ENCODE results near the gene ALLC. TPM values are rescaled to one million over a fixed set of nuclear protein-coding genes. Genes with fewer than 3 reads are reported as not detected.

ALLC gene
- total RNA-seq, 2 donors from 2014 or later, result not detected

GRCh38 chr2:3654531-3655225 lies 3.3 kb upstream of the ALLC start:
- Histone ChIP-seq H3K27me3 (ENCODE audit: control insufficient read depth, insufficient read depth, low read length, poor library complexity, severe bottlenecking) (peaks cover 8% of the 10 kb centered on the region), H3K36me3 (ENCODE audit: control insufficient read depth, insufficient read depth, low read length) (no peaks in the 10 kb centered on the region), H3K9me3 (ENCODE audit: control insufficient read depth, low read length) (no peaks in the 10 kb centered on the region), H3K27ac (ENCODE audit: low read depth, low read length) (no peak overlapping the region), H3K9ac (ENCODE audit: extremely low read depth, low read length, poor library complexity, severe bottlenecking) (no peak overlapping the region), H3K4me1 (ENCODE audit: control insufficient read depth, insufficient read depth, low read length) (peaks cover 14% of the 10 kb centered on the region), H3K4me3 (ENCODE audit: low read length) (no peak overlapping the region)
- H3K4me1 Mint-ChIP-seq, result peaks cover 26% of the 10 kb centered on the region
- no peak overlapping the region for H3K4me3 Mint-ChIP-seq
- no peak for TF ChIP-seq CTCF (conservative IDR thresholded peaks at IDR 0.05)
- no peak for DNase-seq
- H3K9me3 Mint-ChIP-seq, result no peaks in the 10 kb centered on the region
- no peak overlapping the region for H3K27ac Mint-ChIP-seq
- H3K36me3 Mint-ChIP-seq (ENCODE audit: low read depth), result no peaks in the 10 kb centered on the region
- peaks cover 27% of the 10 kb centered on the region for H3K27me3 Mint-ChIP-seq (ENCODE audit: insufficient read depth)
- 86 to 90% methylated on average over 18 to 21 of the region's 21 CpGs for WGBS, 2 experiments (ENCODE audit: insufficient coverage in 1 of 2, insufficient read length in 1 of 2)

- Histone ChIP-seq H3K4me3 (ENCODE audit: low read length) (no peak overlapping the region), H3K9ac (ENCODE audit: extremely low read depth, low read length, poor library complexity, severe bottlenecking) (no peak overlapping the region), H3K27me3 (ENCODE audit: control insufficient read depth, insufficient read depth, low read length, poor library complexity, severe bottlenecking) (peaks cover 8% of the 10 kb centered on the region), H3K4me1 (ENCODE audit: control insufficient read depth, insufficient read depth, low read length) (peaks cover 14% of the 10 kb centered on the region), H3K36me3 (ENCODE audit: control insufficient read depth, insufficient read depth, low read length) (no peaks in the 10 kb centered on the region), H3K27ac (ENCODE audit: low read depth, low read length) (no peak overlapping the region), H3K9me3 (ENCODE audit: control insufficient read depth, low read length) (no peaks in the 10 kb centered on the region)
- 90 to 91% methylated on average over 14 to 28 of the region's 28 CpGs for WGBS, 2 experiments (ENCODE audit: insufficient coverage in 1 of 2, insufficient read length in 1 of 2)
- no peak for TF ChIP-seq CTCF (conservative IDR thresholded peaks at IDR 0.05)
- no peak overlapping the region for H3K27ac Mint-ChIP-seq
- no peaks in the 10 kb centered on the region for H3K36me3 Mint-ChIP-seq (ENCODE audit: low read depth)
- H3K4me1 Mint-ChIP-seq, result peaks cover 22% of the 10 kb centered on the region
- peaks cover 24% of the 10 kb centered on the region for H3K27me3 Mint-ChIP-seq (ENCODE audit: insufficient read depth)
- DNase-seq, result no peak
- no peak overlapping the region for H3K4me3 Mint-ChIP-seq
- no peaks in the 10 kb centered on the region for H3K9me3 Mint-ChIP-seq
Observed at GRCh38 chr2:3655871-3656761, 1.9 kb upstream of the ALLC start.

- Histone ChIP-seq H3K9me3 (ENCODE audit: control insufficient read depth, low read length) (no peaks in the 10 kb centered on the region), H3K4me1 (ENCODE audit: control insufficient read depth, insufficient read depth, low read length) (peaks cover 11% of the 10 kb centered on the region), H3K27ac (ENCODE audit: low read depth, low read length) (peak overlapping the region; percentile 73), H3K27me3 (ENCODE audit: control insufficient read depth, insufficient read depth, low read length, poor library complexity, severe bottlenecking) (peaks cover under 1% of the 10 kb centered on the region), H3K4me3 (ENCODE audit: low read length) (no peak overlapping the region), H3K9ac (ENCODE audit: extremely low read depth, low read length, poor library complexity, severe bottlenecking) (no peak overlapping the region), H3K36me3 (ENCODE audit: control insufficient read depth, insufficient read depth, low read length) (no peaks in the 10 kb centered on the region)
- no peak for TF ChIP-seq CTCF (conservative IDR thresholded peaks at IDR 0.05)
- peaks cover 16% of the 10 kb centered on the region for H3K27me3 Mint-ChIP-seq (ENCODE audit: insufficient read depth)
- no peaks in the 10 kb centered on the region for H3K36me3 Mint-ChIP-seq (ENCODE audit: low read depth)
- no peaks in the 10 kb centered on the region for H3K9me3 Mint-ChIP-seq
- H3K27ac Mint-ChIP-seq, result no peak overlapping the region
- 74 to 76% methylated on average over 25 to 36 of the region's 36 CpGs for WGBS, 2 experiments (ENCODE audit: insufficient coverage in 1 of 2, insufficient read length in 1 of 2)
- DNase-seq, result peak; percentile 54
- no peak overlapping the region for H3K4me3 Mint-ChIP-seq
- H3K4me1 Mint-ChIP-seq, result peaks cover 28% of the 10 kb centered on the region
Observed at GRCh38 chr2:3656762-3657721, 958 bp upstream of the ALLC start.

Measured in endodermal cell (in vitro differentiated cells).